ENCODE results near the gene GTF3C1.
A peak's percentile ranks its signal among the peaks of the same experiment; 100 is the strongest.

The GTF3C1 gene

DNA sequence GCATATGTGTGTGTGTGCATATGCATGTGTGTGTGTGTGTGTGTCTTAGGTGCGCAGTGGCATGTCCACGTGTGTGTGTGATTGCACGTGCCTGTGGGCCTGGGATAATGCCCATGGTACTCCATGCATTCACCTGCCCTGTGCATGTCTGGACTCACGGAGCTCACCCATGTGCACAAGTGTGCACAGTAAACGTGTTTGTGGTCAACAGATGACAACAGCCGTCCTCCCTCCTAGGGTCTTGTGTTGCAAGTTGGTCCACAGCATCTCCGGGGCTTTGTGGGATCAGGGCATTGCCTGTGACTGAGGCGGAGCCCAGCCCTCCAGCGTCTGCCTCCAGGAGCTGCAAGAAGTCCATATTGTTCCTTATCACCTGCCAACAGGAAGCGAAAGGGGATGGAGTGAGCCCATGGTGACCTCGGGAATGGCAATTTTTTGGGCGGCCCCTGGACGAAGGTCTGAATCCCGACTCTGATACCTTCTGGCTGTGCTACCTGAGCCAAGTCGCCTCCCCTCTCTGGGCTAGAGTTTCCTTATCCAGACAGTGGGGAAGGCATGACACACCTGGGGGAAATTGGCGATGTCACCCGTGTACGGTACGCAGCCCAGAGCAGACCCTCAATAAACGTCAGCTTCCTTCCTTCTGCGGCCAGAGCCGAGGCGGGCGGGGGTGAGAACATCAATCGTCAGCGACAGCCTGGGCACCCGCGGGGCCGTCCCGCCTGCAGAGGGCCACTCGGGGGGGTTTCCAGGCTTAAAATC, 100.1 kb downstream of the GTF3C1 start:
- TF ChIP-seq, protein P1, sequence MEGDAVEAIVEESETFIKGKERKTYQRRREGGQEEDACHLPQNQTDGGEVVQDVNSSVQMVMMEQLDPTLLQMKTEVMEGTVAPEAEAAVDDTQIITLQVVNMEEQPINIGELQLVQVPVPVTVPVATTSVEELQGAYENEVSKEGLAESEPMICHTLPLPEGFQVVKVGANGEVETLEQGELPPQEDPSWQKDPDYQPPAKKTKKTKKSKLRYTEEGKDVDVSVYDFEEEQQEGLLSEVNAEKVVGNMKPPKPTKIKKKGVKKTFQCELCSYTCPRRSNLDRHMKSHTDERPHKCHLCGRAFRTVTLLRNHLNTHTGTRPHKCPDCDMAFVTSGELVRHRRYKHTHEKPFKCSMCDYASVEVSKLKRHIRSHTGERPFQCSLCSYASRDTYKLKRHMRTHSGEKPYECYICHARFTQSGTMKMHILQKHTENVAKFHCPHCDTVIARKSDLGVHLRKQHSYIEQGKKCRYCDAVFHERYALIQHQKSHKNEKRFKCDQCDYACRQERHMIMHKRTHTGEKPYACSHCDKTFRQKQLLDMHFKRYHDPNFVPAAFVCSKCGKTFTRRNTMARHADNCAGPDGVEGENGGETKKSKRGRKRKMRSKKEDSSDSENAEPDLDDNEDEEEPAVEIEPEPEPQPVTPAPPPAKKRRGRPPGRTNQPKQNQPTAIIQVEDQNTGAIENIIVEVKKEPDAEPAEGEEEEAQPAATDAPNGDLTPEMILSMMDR (IDR thresholded peaks at IDR 0.05; ENCODE audit: low read depth, low read length): no peak
- TF ChIP-seq POLR2A (IDR thresholded peaks at IDR 0.05; ENCODE audit: extremely low read depth, insufficient read length): no peak
- TF ChIP-seq MAX (IDR thresholded peaks at IDR 0.05; ENCODE audit: low read depth, low read length): no peak
- TF ChIP-seq MYC (IDR thresholded peaks at IDR 0.05; ENCODE audit: low read depth, low read length): no peak
- no peak overlapping the region for H3K4me3 ChIP-seq (ENCODE audit: low read depth, low read length)
- DNase-seq (ENCODE audit: low read depth): peak; percentile 16

DNA sequence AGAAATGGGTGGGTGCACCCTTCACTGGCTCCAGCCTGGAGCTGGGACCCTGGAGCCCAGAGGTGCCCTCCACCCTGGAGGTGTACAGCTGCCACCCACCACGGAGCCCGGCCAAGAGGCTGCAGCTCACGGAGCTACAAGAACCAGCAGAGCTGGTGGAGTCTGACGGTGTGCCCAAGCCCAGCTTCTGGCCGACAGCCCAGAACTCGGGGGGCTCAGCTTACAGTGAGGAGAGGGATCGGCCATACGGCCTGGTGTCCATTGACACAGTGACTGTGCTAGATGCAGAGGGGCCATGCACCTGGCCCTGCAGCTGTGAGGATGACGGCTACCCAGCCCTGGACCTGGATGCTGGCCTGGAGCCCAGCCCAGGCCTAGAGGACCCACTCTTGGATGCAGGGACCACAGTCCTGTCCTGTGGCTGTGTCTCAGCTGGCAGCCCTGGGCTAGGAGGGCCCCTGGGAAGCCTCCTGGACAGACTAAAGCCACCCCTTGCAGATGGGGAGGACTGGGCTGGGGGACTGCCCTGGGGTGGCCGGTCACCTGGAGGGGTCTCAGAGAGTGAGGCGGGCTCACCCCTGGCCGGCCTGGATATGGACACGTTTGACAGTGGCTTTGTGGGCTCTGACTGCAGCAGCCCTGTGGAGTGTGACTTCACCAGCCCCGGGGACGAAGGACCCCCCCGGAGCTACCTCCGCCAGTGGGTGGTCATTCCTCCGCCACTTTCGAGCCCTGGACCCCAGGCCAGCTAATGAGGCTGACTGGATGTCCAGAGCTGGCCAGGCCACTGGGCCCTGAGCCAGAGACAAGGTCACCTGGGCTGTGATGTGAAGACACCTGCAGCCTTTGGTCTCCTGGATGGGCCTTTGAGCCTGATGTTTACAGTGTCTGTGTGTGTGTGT, 100.9 kb downstream of the GTF3C1 start:
- H3K4me3 ChIP-seq (ENCODE audit: low read depth, low read length): no peak overlapping the region
- DNase-seq (ENCODE audit: low read depth): no peak
- no peak for TF ChIP-seq MAX (IDR thresholded peaks at IDR 0.05; ENCODE audit: low read depth, low read length)
- TF ChIP-seq, protein P1 (IDR thresholded peaks at IDR 0.05; ENCODE audit: low read depth, low read length): no peak
- no peak for TF ChIP-seq POLR2A (IDR thresholded peaks at IDR 0.05; ENCODE audit: extremely low read depth, insufficient read length)
- TF ChIP-seq MYC (IDR thresholded peaks at IDR 0.05; ENCODE audit: low read depth, low read length): no peak

GRCh38 chr16:27447301-27447700, 102.4 kb downstream of the GTF3C1 start:
- no peak for DNase-seq (ENCODE audit: low read depth)
- TF ChIP-seq MAX (IDR thresholded peaks at IDR 0.05; ENCODE audit: low read depth, low read length) (no peak), MYC (IDR thresholded peaks at IDR 0.05; ENCODE audit: low read depth, low read length) (no peak), POLR2A (IDR thresholded peaks at IDR 0.05; ENCODE audit: extremely low read depth, insufficient read length) (no peak)
- TF ChIP-seq, protein P1 (IDR thresholded peaks at IDR 0.05; ENCODE audit: low read depth, low read length): no peak
- H3K4me3 ChIP-seq (ENCODE audit: low read depth, low read length): no peak overlapping the region

DNA sequence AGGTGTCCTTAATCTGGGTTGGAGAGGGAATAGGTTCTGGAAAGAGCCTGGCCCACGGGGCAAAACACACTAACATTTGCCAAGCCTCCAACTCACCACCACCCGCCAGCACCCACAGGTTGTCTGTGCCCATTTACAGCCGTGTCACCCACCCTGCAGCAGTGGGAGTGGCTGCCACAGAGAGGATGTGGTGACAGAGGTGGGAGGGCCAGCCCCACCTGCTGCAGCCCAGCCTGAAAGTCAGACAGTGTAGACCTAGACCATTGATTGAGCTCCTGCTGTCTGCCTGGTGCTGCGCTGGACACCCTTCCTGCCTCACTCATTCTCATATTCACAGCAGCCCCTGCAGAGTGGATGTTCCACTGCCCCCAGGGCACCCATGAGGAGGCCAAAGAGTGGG, 103.0 kb downstream of the GTF3C1 start:
- no peak overlapping the region for H3K4me3 ChIP-seq (ENCODE audit: low read depth, low read length)
- TF ChIP-seq MYC (IDR thresholded peaks at IDR 0.05; ENCODE audit: low read depth, low read length) (no peak), MAX (IDR thresholded peaks at IDR 0.05; ENCODE audit: low read depth, low read length) (no peak), POLR2A (IDR thresholded peaks at IDR 0.05; ENCODE audit: extremely low read depth, insufficient read length) (no peak)
- TF ChIP-seq, protein P1 (IDR thresholded peaks at IDR 0.05; ENCODE audit: low read depth, low read length): no peak
- DNase-seq (ENCODE audit: low read depth): peak; percentile 19

DNA sequence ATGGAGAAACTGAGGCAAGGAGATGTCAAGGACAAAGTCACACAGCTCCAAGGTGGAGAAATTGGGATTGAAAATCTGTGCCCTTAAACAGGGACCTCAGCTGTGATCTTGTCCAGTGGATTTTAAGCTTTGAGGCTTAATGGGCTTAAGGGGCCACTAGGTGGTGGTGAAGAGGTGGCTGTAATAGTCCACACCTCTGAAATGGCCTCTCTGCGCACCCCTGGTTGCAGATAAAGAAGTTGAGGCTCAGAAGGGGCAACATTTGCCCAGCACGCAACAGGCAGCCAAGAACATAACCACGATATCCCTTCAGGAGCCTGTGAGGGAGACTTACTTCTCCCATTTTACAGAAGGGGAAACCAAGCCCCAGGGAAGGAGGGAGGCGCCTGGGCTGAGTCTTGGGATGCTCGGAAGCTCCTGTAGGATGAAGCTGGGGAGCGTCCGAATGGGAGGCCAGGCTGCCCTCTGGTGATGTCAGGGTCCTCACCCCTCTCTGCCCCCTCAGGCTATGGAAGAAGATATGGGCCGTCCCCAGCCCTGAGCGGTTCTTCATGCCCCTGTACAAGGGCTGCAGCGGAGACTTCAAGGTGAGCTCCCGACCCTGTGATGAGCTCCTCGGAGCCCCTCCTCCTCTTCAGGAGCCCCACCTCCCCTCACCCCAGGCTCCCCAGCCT, 104.1 kb downstream of the GTF3C1 start:
- TF ChIP-seq MYC (IDR thresholded peaks at IDR 0.05; ENCODE audit: low read depth, low read length): no peak
- TF ChIP-seq POLR2A (IDR thresholded peaks at IDR 0.05; ENCODE audit: extremely low read depth, insufficient read length): no peak
- TF ChIP-seq, protein P1 (IDR thresholded peaks at IDR 0.05; ENCODE audit: low read depth, low read length): no peak
- no peak for TF ChIP-seq MAX (IDR thresholded peaks at IDR 0.05; ENCODE audit: low read depth, low read length)
- no peak overlapping the region for H3K4me3 ChIP-seq (ENCODE audit: low read depth, low read length)
- no peak for DNase-seq (ENCODE audit: low read depth)

All from NB4 (cell line).